ENCODE results near the gene CPLX3. TPM values are rescaled to one million over a fixed set of nuclear protein-coding genes. Genes with fewer than 3 reads are reported as not detected.

Gene CPLX3
- total and polyA plus RNA-seq, 10 of the 15 experiments (the other 5 are each of a cell fraction or from before 2014, with no cell fraction given) = 0.02 to 0.04 TPM; not detected in 8

DNA sequence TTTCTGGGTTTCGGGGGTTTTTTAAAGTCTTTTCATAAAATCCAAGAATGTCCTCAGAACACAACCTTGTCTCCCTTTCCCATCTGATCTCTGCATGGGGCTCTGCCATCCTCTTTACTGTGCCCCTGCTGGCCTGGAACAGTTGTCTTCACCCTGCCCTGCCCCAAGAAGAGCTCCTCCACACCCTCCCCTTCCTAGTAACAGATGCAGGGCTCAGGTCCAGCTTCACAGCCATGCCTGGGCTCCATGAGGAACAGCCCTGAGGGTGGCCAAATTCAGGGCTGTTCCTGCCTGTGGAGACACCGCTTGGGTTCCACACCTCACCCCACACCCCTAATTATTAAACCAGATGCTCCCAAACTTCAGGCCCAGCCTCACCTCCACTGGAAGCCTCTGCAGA, 29.4 kb downstream of the CPLX3 start:
- intact Hi-C loops (cut with micrococcal nuclease; ENCODE audit: unreplicated experiment) = loop anchor here (2.0 to 5.0 kb wide), 2 partner anchors 15 to 46 kb away; no protein-coding TSS in a partner anchor
- Histone ChIP-seq H4K20me1 (ENCODE audit: control insufficient read depth, insufficient read depth) (no peaks in the 10 kb centered on the region), H2AFZ (ENCODE audit: control insufficient read depth, low read depth, low read length) (no peak overlapping the region), H3K4me1 (ENCODE audit: control insufficient read depth, insufficient read depth, low read length) (peaks cover 46% of the 10 kb centered on the region), H3K4me2 (ENCODE audit: control insufficient read depth, insufficient read depth) (no peak overlapping the region), H3K27me3 (replicated peaks in 1 of 2; ENCODE audit: control insufficient read depth in 2 of 2, insufficient read depth in 2 of 2, low read length in 1 of 2) (no peaks in the 10 kb centered on the region), H3K36me3 (ENCODE audit: control insufficient read depth in 2 of 2, insufficient read depth in 2 of 2, low read length in 1 of 2) (peaks cover 19 to 25% of the 10 kb centered on the region in 2 experiments; a peak in 3 of 4 replicates), H3K27ac (ENCODE audit: control insufficient read depth, insufficient read depth) (peak overlapping the region; percentile 61), H3K79me2 (ENCODE audit: control insufficient read depth, insufficient read depth, low read length) (peaks cover 34% of the 10 kb centered on the region), H3K9me3 (replicated peaks; ENCODE audit: control insufficient read depth, insufficient read depth, low read length) (no peaks in the 10 kb centered on the region), H3K9ac (ENCODE audit: control insufficient read depth, insufficient read depth, low read length) (no peak overlapping the region), H3K4me3 (no peak overlapping the region)
- ChIA-PET SMC1A (ENCODE audit: uncharacterized antibody, unreplicated experiment) (interaction anchor here (0.7 to 7.5 kb wide), 5 partner anchors 13 to 221 kb away, joined by 3 to 120 read pairs (median 3); partner anchors contain the start of gene FAM219B), RAD21 (ENCODE audit: unreplicated experiment) (interaction anchor here (1.9 to 5.6 kb wide), 2 partner anchors 14 to 45 kb away, joined by 11 to 53 read pairs; no protein-coding TSS in a partner anchor), POLR2A (interaction anchor here (0.7 to 5.8 kb wide), 10 partner anchors 13 to 364 kb away, joined by 3 to 80 read pairs (median 4); partner anchors contain the start of gene FAM219B), CTCF (interaction anchor here (1.2 to 5.9 kb wide), 6 partner anchors 11 to 79 kb away, joined by 4 to 76 read pairs (median 10); partner anchors contain the start of gene ULK3)
- WGBS (ENCODE audit: insufficient coverage, insufficient replicate concordance, low lambda C conversion rate, missing lambda C conversion rate) = 74% methylated on average over 2 of the region's 2 CpGs
- FAIRE-seq = no peak
- BruUV-seq (replicated peaks) = no TSS peak
- in situ Hi-C loops (cut with MboI) = no loop called here
- TF ChIP-seq NBN (IDR thresholded peaks at IDR 0.05) = no peak
- TF ChIP-seq NFYA (IDR thresholded peaks at IDR 0.05; ENCODE audit: borderline replicate concordance, low read depth, low read length) = no peak
- TF ChIP-seq, protein P1, sequence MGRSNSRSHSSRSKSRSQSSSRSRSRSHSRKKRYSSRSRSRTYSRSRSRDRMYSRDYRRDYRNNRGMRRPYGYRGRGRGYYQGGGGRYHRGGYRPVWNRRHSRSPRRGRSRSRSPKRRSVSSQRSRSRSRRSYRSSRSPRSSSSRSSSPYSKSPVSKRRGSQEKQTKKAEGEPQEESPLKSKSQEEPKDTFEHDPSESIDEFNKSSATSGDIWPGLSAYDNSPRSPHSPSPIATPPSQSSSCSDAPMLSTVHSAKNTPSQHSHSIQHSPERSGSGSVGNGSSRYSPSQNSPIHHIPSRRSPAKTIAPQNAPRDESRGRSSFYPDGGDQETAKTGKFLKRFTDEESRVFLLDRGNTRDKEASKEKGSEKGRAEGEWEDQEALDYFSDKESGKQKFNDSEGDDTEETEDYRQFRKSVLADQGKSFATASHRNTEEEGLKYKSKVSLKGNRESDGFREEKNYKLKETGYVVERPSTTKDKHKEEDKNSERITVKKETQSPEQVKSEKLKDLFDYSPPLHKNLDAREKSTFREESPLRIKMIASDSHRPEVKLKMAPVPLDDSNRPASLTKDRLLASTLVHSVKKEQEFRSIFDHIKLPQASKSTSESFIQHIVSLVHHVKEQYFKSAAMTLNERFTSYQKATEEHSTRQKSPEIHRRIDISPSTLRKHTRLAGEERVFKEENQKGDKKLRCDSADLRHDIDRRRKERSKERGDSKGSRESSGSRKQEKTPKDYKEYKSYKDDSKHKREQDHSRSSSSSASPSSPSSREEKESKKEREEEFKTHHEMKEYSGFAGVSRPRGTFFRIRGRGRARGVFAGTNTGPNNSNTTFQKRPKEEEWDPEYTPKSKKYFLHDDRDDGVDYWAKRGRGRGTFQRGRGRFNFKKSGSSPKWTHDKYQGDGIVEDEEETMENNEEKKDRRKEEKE (IDR thresholded peaks at IDR 0.05) = no peak
- no peak for TF ChIP-seq NFXL1 (IDR thresholded peaks at IDR 0.05; ENCODE audit: borderline replicate concordance)
- TF ChIP-seq, protein P2, sequence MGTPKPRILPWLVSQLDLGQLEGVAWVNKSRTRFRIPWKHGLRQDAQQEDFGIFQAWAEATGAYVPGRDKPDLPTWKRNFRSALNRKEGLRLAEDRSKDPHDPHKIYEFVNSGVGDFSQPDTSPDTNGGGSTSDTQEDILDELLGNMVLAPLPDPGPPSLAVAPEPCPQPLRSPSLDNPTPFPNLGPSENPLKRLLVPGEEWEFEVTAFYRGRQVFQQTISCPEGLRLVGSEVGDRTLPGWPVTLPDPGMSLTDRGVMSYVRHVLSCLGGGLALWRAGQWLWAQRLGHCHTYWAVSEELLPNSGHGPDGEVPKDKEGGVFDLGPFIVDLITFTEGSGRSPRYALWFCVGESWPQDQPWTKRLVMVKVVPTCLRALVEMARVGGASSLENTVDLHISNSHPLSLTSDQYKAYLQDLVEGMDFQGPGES (IDR thresholded peaks at IDR 0.05) = no peak
- TF ChIP-seq NFYB (IDR thresholded peaks at IDR 0.05; ENCODE audit: insufficient read depth, low read depth, low read length) = no peak
- TF ChIP-seq CHD4 (IDR thresholded peaks at IDR 0.05) = no peak
- no peak for TF ChIP-seq ZBED1 (IDR thresholded peaks at IDR 0.05; ENCODE audit: borderline replicate concordance)
- TF ChIP-seq CHD2 (IDR thresholded peaks at IDR 0.05; ENCODE audit: borderline replicate concordance, low read depth, low read length) = no peak
- no peak for TF ChIP-seq ZNF622 (IDR thresholded peaks at IDR 0.05)
- TF ChIP-seq, protein P3, sequence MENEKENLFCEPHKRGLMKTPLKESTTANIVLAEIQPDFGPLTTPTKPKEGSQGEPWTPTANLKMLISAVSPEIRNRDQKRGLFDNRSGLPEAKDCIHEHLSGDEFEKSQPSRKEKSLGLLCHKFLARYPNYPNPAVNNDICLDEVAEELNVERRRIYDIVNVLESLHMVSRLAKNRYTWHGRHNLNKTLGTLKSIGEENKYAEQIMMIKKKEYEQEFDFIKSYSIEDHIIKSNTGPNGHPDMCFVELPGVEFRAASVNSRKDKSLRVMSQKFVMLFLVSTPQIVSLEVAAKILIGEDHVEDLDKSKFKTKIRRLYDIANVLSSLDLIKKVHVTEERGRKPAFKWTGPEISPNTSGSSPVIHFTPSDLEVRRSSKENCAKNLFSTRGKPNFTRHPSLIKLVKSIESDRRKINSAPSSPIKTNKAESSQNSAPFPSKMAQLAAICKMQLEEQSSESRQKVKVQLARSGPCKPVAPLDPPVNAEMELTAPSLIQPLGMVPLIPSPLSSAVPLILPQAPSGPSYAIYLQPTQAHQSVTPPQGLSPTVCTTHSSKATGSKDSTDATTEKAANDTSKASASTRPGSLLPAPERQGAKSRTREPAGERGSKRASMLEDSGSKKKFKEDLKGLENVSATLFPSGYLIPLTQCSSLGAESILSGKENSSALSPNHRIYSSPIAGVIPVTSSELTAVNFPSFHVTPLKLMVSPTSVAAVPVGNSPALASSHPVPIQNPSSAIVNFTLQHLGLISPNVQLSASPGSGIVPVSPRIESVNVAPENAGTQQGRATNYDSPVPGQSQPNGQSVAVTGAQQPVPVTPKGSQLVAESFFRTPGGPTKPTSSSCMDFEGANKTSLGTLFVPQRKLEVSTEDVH (IDR thresholded peaks at IDR 0.05; ENCODE audit: low read depth, partially characterized antibody) = no peak
- TF ChIP-seq, protein P4, sequence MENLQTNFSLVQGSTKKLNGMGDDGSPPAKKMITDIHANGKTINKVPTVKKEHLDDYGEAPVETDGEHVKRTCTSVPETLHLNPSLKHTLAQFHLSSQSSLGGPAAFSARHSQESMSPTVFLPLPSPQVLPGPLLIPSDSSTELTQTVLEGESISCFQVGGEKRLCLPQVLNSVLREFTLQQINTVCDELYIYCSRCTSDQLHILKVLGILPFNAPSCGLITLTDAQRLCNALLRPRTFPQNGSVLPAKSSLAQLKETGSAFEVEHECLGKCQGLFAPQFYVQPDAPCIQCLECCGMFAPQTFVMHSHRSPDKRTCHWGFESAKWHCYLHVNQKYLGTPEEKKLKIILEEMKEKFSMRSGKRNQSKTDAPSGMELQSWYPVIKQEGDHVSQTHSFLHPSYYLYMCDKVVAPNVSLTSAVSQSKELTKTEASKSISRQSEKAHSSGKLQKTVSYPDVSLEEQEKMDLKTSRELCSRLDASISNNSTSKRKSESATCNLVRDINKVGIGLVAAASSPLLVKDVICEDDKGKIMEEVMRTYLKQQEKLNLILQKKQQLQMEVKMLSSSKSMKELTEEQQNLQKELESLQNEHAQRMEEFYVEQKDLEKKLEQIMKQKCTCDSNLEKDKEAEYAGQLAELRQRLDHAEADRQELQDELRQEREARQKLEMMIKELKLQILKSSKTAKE (IDR thresholded peaks at IDR 0.05; ENCODE audit: low read depth, poor library complexity, severe bottlenecking) = no peak
- no peak for TF ChIP-seq KDM1A (IDR thresholded peaks at IDR 0.05; ENCODE audit: borderline replicate concordance)
- no peak for DNase-seq (ENCODE audit: low read depth, low spot score)
- ATAC-seq = no peak

Measured in GM12878 (cell line).